ENCODE results near the gene CARHSP1. TPM values are rescaled to one million over a fixed set of nuclear protein-coding genes. Genes with fewer than 3 reads are reported as not detected.

CARHSP1 gene
- total and polyA plus RNA-seq, 9 of the 15 experiments (the other 6 are each of a cell fraction or from before 2014, with no cell fraction given) = 5.8 to 114 (median 41.1) TPM

- ATAC-seq (no peak), DNase-seq (ENCODE audit: extremely low read depth in 1 of 4, low spot score in 3 of 4) (no peak), FAIRE-seq (no peak)
- H3K27ac ChIP-seq (ENCODE audit: extremely low read depth, low read depth, low read length) = no peak overlapping the region
- H3K4me2 ChIP-seq (ENCODE audit: insufficient read depth, low read length) = no peak overlapping the region
- CTCF ChIA-PET (ENCODE audit: low intra/inter-chr PET ratio) = no interaction called here
- H3K27me3 ChIP-seq (ENCODE audit: control insufficient read depth in 2 of 2, insufficient read depth in 2 of 2, low read length in 2 of 2) = no peaks in the 10 kb centered on the region
- H3K79me2 ChIP-seq (ENCODE audit: control insufficient read depth, insufficient read depth, low read length) = no peaks in the 10 kb centered on the region
- no TSS peak for BruUV-seq (replicated peaks)
- H3K4me1 ChIP-seq (replicated peaks in 1 of 2; ENCODE audit: control insufficient read depth in 2 of 2, insufficient read depth in 2 of 2, low read length in 2 of 2) = peaks cover 0 to 4% of the 10 kb centered on the region in 2 experiments; a peak in 2 of 5 replicates
- intact Hi-C loops (cut with micrococcal nuclease) = no loop called here
- no peak for TF ChIP-seq BRF1 (IDR thresholded peaks at IDR 0.05; ENCODE audit: borderline replicate concordance, extremely low read depth, insufficient read length)
- TF ChIP-seq HOMEZ (CRISPR knock-in tag; IDR thresholded peaks at IDR 0.05) = no peak
- TF ChIP-seq MECOM (CRISPR knock-in tag; IDR thresholded peaks at IDR 0.05) = no peak
- no peak for TF ChIP-seq NRF1 (conservative IDR thresholded peaks at IDR 0.05 in 1 of 2, IDR thresholded peaks at IDR 0.05 in 1 of 2)
- TF ChIP-seq NR3C1 (CRISPR knock-in tag; IDR thresholded peaks at IDR 0.05) = no peak
- TF ChIP-seq BHLHE40 (IDR thresholded peaks at IDR 0.05; ENCODE audit: low read length) = no peak
- TF ChIP-seq SMAD4 (CRISPR knock-in tag; conservative IDR thresholded peaks at IDR 0.05) = no peak
- no peak for TF ChIP-seq MIER1 (IDR thresholded peaks at IDR 0.05; ENCODE audit: low read depth)
- no peak for TF ChIP-seq OTX1 (CRISPR knock-in tag; IDR thresholded peaks at IDR 0.05)
- TF ChIP-seq, protein P1, sequence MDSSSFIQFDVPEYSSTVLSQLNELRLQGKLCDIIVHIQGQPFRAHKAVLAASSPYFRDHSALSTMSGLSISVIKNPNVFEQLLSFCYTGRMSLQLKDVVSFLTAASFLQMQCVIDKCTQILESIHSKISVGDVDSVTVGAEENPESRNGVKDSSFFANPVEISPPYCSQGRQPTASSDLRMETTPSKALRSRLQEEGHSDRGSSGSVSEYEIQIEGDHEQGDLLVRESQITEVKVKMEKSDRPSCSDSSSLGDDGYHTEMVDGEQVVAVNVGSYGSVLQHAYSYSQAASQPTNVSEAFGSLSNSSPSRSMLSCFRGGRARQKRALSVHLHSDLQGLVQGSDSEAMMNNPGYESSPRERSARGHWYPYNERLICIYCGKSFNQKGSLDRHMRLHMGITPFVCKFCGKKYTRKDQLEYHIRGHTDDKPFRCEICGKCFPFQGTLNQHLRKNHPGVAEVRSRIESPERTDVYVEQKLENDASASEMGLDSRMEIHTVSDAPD (CRISPR knock-in tag; IDR thresholded peaks at IDR 0.05) = no peak
- TF ChIP-seq ZNF79 (CRISPR knock-in tag; IDR thresholded peaks at IDR 0.05; ENCODE audit: low read depth) = no peak
- TF ChIP-seq ZNF778 (CRISPR knock-in tag; IDR thresholded peaks at IDR 0.05) = no peak
- no peak for TF ChIP-seq TOE1 (IDR thresholded peaks at IDR 0.05; ENCODE audit: borderline replicate concordance)
- TF ChIP-seq TOE1 (CRISPR knock-in tag; IDR thresholded peaks at IDR 0.05; ENCODE audit: borderline replicate concordance, low read depth) = no peak
- no peak for TF ChIP-seq NUFIP1 (IDR thresholded peaks at IDR 0.05; ENCODE audit: partially characterized antibody)
- no peak for TF ChIP-seq NR0B1 (IDR thresholded peaks at IDR 0.05; ENCODE audit: partially characterized antibody)
- WGBS (ENCODE audit: insufficient coverage, low coverage, missing lambda C conversion rate) = 93% methylated on average over 8 of the region's 9 CpGs
- POLR2A ChIA-PET = interaction anchor here (0.6 to 0.7 kb wide), 2 partner anchors 12 to 29 kb away, joined by 3 read pairs; no protein-coding TSS in a partner anchor
- H3K9me3 ChIP-seq (replicated peaks; ENCODE audit: control insufficient read depth, insufficient read depth, low read depth, low read length) = no peaks in the 10 kb centered on the region
- no peak overlapping the region for H3K4me3 ChIP-seq
- H2AFZ ChIP-seq (ENCODE audit: low read depth, low read length) = no peak overlapping the region
- H3K36me3 ChIP-seq (ENCODE audit: control insufficient read depth, insufficient read depth, low read length) = peaks cover 48% of the 10 kb centered on the region; the same call in 2 of the 3 replicates
- no peaks in the 10 kb centered on the region for H4K20me1 ChIP-seq (replicated peaks; ENCODE audit: control insufficient read depth, insufficient read depth, low read length)
- no peaks in the 10 kb centered on the region for H3K9me1 ChIP-seq (ENCODE audit: control insufficient read depth, insufficient read depth, low read length)
- in situ Hi-C loops (cut with MboI) = no loop called here
- H3K9ac ChIP-seq (ENCODE audit: insufficient read depth in 1 of 2, low read depth in 2 of 2, low read length in 2 of 2) = no peak overlapping the region
Measured at GRCh38 chr16:8831450-8831849, 37.4 kb downstream of the CARHSP1 start.

Data from K562 (cell line).